ENCODE data around the gene PPP1R12C. TPM values are rescaled to one million over a fixed set of nuclear protein-coding genes. Genes with fewer than 3 reads are reported as not detected.
A peak's percentile ranks its signal among the peaks of the same experiment; 100 is the strongest.

Gene PPP1R12C
- total RNA-seq, 6 experiments from 2014 or later = 35.6 to 48.1 (median 41.7) TPM

GRCh38 chr19:55131421-55131820 is 14.0 kb upstream of the PPP1R12C start:
- Histone ChIP-seq H3K36me3 (no peaks in the 10 kb centered on the region), H3K4me3 (no peak overlapping the region), H3K27ac (no peak overlapping the region), H3K9me3 (no peaks in the 10 kb centered on the region), H3K27me3 (peaks cover 0 to 3% of the 10 kb centered on the region in 2 donors), H3K4me1 (no peaks in the 10 kb centered on the region)
- no peak for TF ChIP-seq POLR2A (IDR thresholded peaks at IDR 0.05)
- TF ChIP-seq, protein P1, sequence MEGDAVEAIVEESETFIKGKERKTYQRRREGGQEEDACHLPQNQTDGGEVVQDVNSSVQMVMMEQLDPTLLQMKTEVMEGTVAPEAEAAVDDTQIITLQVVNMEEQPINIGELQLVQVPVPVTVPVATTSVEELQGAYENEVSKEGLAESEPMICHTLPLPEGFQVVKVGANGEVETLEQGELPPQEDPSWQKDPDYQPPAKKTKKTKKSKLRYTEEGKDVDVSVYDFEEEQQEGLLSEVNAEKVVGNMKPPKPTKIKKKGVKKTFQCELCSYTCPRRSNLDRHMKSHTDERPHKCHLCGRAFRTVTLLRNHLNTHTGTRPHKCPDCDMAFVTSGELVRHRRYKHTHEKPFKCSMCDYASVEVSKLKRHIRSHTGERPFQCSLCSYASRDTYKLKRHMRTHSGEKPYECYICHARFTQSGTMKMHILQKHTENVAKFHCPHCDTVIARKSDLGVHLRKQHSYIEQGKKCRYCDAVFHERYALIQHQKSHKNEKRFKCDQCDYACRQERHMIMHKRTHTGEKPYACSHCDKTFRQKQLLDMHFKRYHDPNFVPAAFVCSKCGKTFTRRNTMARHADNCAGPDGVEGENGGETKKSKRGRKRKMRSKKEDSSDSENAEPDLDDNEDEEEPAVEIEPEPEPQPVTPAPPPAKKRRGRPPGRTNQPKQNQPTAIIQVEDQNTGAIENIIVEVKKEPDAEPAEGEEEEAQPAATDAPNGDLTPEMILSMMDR (IDR thresholded peaks at IDR 0.05) = no peak
- ATAC-seq (no peak), DNase-seq (no peak)
- intact Hi-C loops (cut with DNase I) = no loop called here
- WGBS (ENCODE audit: insufficient coverage, low coverage, low lambda C conversion rate, missing lambda C conversion rate) = 72% methylated on average over 15 of the region's 16 CpGs

DNA sequence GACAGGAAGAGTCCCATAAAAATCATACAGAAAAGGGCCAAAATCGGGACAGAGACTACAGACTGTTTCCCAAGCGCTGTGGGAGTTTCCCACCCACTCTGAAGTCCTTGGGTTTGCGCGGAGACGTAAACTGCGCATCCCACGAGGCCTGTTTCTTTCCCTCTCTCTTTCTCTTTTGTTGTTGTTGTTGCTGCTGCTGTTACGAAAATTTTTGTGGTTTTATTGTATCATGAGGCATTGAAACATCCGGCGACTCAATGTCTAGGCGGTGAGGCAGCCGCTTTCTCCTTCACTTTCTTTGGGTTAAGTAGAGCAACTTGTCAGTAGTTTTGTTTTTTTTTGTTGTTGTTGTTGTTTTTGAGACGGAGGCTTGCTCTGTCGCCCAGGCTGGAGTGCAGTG is 1.6 kb upstream of the PPP1R12C start:
- Histone ChIP-seq H3K27me3 (no peaks in the 10 kb centered on the region), H3K4me3 (peak overlapping the region in 1 of 3 donors; percentile 83), H3K4me1 (peaks cover 0 to 18% (median 7%) of the 10 kb centered on the region in 4 donors), H3K9me3 (no peaks in the 10 kb centered on the region), H3K27ac (no peak overlapping the region), H3K36me3 (no peaks in the 10 kb centered on the region)
- no peak for TF ChIP-seq POLR2A (IDR thresholded peaks at IDR 0.05)
- TF ChIP-seq, protein P1 (IDR thresholded peaks at IDR 0.05) = no peak
- intact Hi-C loops (cut with DNase I) = no loop called here
- ATAC-seq = no peak
- WGBS (ENCODE audit: insufficient coverage, low coverage, low lambda C conversion rate, missing lambda C conversion rate) = 74% methylated on average over 13 of the region's 14 CpGs
- DNase-seq = no peak

DNA sequence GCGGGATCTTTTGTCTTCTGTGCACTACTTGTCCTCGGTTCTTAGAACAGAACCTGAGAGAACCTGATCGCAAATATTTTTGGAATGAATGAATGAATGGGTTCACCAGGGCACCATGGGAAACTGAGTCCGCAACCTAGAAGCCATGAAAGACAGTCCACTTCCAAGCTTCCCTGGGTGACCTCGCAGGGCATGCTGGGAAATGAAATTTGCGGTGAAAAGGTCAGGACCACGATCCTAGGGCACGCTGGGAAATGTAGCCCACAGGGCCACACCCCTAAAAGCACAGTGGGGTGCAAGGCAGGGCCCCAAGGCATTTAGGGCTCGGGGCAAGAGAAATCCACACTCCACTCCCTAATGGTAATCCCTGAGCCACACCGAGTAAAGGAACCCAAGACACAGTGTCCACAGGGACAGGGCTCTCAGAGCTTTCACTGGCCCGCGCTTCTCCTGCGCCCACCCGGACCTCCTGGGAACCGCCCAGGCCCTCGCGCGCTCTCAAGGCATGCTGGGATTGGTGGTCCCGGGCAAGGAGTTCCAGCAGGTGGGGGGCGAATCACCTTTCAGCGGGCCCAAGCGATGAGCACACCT is 1.1 kb upstream of the PPP1R12C start:
- H3K9me3 ChIP-seq = no peaks in the 10 kb centered on the region
- TF ChIP-seq, protein P1 (IDR thresholded peaks at IDR 0.05) = no peak
- TF ChIP-seq POLR2A (IDR thresholded peaks at IDR 0.05) = no peak
- no peaks in the 10 kb centered on the region for H3K36me3 ChIP-seq
- peak; percentile 18 to 63 (median 38) for ATAC-seq
- peak overlapping the region in 2 of 3 donors; percentile 27 to 67 for H3K27ac ChIP-seq
- H3K27me3 ChIP-seq = no peaks in the 10 kb centered on the region
- peak overlapping the region; percentile 60 to 83 (median 68) for H3K4me3 ChIP-seq
- WGBS (ENCODE audit: insufficient coverage, low coverage, low lambda C conversion rate, missing lambda C conversion rate) = 16% methylated on average over 18 of the region's 22 CpGs
- peak; percentile 57 to 88 (median 84) for DNase-seq
- intact Hi-C loops (cut with DNase I) = no loop called here
- peaks cover 0 to 18% (median 7%) of the 10 kb centered on the region in 4 donors for H3K4me1 ChIP-seq

GRCh38 chr19:55117663-55118391 is 390 bp upstream of the PPP1R12C start:
- H3K27ac ChIP-seq = peak overlapping the region; percentile 27 to 70 (median 39)
- WGBS (ENCODE audit: insufficient coverage, low coverage, low lambda C conversion rate, missing lambda C conversion rate) = 1% methylated on average over 33 of the region's 44 CpGs
- TF ChIP-seq, protein P1 (IDR thresholded peaks at IDR 0.05) = no peak
- TF ChIP-seq POLR2A (IDR thresholded peaks at IDR 0.05) = peak; percentile 52
- ATAC-seq (peak; percentile 91 to 95 (median 92)), DNase-seq (peak; percentile 99 to 100 (median 100))
- H3K9me3 ChIP-seq = no peaks in the 10 kb centered on the region
- peak overlapping the region; percentile 60 to 83 (median 68) for H3K4me3 ChIP-seq
- H3K27me3 ChIP-seq = no peaks in the 10 kb centered on the region
- intact Hi-C loops (cut with DNase I) = no loop called here
- peaks cover 0 to 18% (median 7%) of the 10 kb centered on the region in 4 donors for H3K4me1 ChIP-seq
- no peaks in the 10 kb centered on the region for H3K36me3 ChIP-seq

Measured in right lobe of liver (tissue), 6 donors.